Right atrium auricular region (tissue), 2 donors: ENCODE results near the gene NUDT8. TPM values are rescaled to one million over a fixed set of nuclear protein-coding genes. Genes with fewer than 3 reads are reported as not detected.

Experiments
- DNase-seq: peaks from one replicate; pipeline ENCODE4 v3.0.0-alpha.2; 2019; ENCODE audit warnings: low spot score
- H3K27ac ChIP-seq, 2 donors: fragments of 200-600 bp; sonication (generic); 1 replicate in 1 of 2; 2 replicates in 1 of 2; pipeline ENCODE4 v1.5.1; 2016 to 2019
- H3K27me3 ChIP-seq, 2 donors: fragments of 200-600 bp; sonication (generic); one replicate each; pipeline versions ENCODE4 v1.5.1 to v1.6.0; 2017 to 2019
- H3K36me3 ChIP-seq: fragments of 200-600 bp; sonication (generic); one replicate; pipeline ENCODE4 v1.5.1; 2016
- H3K4me1 ChIP-seq, 2 donors: fragments of 200-600 bp; sonication (generic); one replicate each; pipeline versions ENCODE4 v1.5.1 to v1.6.0; 2017 to 2019
- H3K4me3 ChIP-seq, 2 donors: fragments of 200-600 bp; sonication (generic); 1 replicate in 1 of 2; 2 replicates in 1 of 2; pipeline ENCODE4 v1.5.1; 2017 to 2019; ENCODE audit warnings: mild to moderate bottlenecking in 1 of 2, moderate library complexity in 1 of 2
- H3K9me3 ChIP-seq, 2 donors: fragments of 200-600 bp; sonication (generic); one replicate each; pipeline ENCODE4 v1.5.1; 2019
- total RNA-seq, 2 donors: library from RNA; depleted of rRNA; stranded (reverse); fragments of >200 nt; gene quantifications; one replicate each; pipeline ENCODE4 v1.1.0, GENCODE V29; 2016
- TF ChIP-seq, protein P1 (sequence below), 2 donors: fragments of 200-600 bp; sonication (generic); IDR thresholded peaks; one replicate each; pipeline ENCODE4 v1.5.1; 2019; ENCODE audit warnings: antibody characterized with exemption in 2 of 2

The NUDT8 gene
- total RNA-seq, 2 donors from 2014 or later: 29.8 to 78.6 TPM

GRCh38 chr11:67648140-67648795 is 18.5 kb upstream of the NUDT8 start:
- Histone ChIP-seq H3K27me3 (no peaks in the 10 kb centered on the region), H3K36me3 (no peaks in the 10 kb centered on the region), H3K9me3 (no peaks in the 10 kb centered on the region), H3K4me1 (no peaks in the 10 kb centered on the region), H3K27ac (no peak overlapping the region), H3K4me3 (no peak overlapping the region)
- DNase-seq: no peak
- TF ChIP-seq, protein P1, sequence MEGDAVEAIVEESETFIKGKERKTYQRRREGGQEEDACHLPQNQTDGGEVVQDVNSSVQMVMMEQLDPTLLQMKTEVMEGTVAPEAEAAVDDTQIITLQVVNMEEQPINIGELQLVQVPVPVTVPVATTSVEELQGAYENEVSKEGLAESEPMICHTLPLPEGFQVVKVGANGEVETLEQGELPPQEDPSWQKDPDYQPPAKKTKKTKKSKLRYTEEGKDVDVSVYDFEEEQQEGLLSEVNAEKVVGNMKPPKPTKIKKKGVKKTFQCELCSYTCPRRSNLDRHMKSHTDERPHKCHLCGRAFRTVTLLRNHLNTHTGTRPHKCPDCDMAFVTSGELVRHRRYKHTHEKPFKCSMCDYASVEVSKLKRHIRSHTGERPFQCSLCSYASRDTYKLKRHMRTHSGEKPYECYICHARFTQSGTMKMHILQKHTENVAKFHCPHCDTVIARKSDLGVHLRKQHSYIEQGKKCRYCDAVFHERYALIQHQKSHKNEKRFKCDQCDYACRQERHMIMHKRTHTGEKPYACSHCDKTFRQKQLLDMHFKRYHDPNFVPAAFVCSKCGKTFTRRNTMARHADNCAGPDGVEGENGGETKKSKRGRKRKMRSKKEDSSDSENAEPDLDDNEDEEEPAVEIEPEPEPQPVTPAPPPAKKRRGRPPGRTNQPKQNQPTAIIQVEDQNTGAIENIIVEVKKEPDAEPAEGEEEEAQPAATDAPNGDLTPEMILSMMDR (IDR thresholded peaks at IDR 0.05): no peak

DNA sequence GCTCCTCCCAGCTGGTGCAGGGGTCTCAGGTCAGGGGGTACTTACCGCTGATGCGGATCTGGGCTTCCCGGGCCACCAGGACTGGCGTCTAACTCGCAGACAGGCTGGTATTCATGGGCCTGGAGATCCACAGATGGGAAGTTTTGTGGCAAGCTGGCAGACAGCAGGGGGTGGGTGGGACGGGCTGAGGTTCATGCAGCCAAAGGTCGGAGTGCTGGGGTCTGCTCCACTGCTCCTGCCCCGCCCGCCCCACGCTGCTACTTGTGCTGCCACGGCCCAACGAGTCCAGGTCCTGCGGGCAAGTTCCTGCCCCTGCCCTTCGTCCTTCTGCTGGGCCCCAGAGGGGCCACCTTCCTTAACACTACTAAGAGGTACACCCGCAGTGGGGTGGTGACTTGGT is 17.7 kb upstream of the NUDT8 start:
- no peaks in the 10 kb centered on the region for H3K27me3 ChIP-seq
- H3K27ac ChIP-seq: no peak overlapping the region
- no peak overlapping the region for H3K4me3 ChIP-seq
- TF ChIP-seq, protein P1 (IDR thresholded peaks at IDR 0.05): no peak
- H3K4me1 ChIP-seq: no peaks in the 10 kb centered on the region
- no peaks in the 10 kb centered on the region for H3K36me3 ChIP-seq
- no peak for DNase-seq
- no peaks in the 10 kb centered on the region for H3K9me3 ChIP-seq

DNA sequence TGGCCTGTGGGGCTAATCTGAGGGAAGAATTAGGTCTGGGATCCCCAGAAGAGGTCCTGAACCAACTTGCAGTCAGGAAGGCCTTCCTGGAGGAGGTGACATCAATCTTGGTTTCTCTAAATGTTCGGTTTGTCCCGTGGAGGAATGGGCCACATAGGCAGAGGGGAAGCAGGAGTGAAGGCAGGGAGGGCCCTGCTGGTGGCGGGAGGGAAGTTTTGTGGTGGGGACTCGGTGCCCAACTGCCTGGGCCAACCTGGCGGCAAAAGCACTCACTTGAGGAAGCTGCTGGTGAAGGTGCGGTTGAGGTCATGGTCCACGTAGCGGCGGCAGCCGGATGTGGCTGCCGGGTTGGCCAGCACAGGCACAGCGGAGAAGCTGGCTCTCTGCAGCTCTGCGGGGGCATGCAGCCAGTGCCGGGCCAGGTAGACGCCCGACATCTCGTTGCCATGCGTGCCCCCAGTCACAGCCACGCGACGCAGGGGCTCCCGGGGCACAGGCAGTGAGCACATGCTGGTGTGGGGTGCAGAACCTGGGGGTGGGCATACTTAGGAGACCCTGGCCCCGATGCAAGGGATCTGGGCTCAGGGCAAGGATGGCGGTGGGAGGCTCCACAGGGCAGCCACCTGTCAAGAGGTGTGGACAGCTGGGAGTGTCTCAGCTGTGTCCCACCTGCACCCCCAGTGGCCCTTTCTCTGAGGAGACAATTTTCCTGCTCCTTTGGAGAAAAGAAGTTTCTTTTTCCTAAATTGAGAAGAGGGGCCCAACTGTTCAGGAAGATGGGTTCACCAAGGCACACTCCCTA is 17.0 kb upstream of the NUDT8 start:
- TF ChIP-seq, protein P1 (IDR thresholded peaks at IDR 0.05): no peak
- H3K27me3 ChIP-seq: no peaks in the 10 kb centered on the region
- no peak overlapping the region for H3K4me3 ChIP-seq
- no peaks in the 10 kb centered on the region for H3K36me3 ChIP-seq
- H3K4me1 ChIP-seq: no peaks in the 10 kb centered on the region
- H3K27ac ChIP-seq: no peak overlapping the region
- no peaks in the 10 kb centered on the region for H3K9me3 ChIP-seq
- no peak for DNase-seq

DNA sequence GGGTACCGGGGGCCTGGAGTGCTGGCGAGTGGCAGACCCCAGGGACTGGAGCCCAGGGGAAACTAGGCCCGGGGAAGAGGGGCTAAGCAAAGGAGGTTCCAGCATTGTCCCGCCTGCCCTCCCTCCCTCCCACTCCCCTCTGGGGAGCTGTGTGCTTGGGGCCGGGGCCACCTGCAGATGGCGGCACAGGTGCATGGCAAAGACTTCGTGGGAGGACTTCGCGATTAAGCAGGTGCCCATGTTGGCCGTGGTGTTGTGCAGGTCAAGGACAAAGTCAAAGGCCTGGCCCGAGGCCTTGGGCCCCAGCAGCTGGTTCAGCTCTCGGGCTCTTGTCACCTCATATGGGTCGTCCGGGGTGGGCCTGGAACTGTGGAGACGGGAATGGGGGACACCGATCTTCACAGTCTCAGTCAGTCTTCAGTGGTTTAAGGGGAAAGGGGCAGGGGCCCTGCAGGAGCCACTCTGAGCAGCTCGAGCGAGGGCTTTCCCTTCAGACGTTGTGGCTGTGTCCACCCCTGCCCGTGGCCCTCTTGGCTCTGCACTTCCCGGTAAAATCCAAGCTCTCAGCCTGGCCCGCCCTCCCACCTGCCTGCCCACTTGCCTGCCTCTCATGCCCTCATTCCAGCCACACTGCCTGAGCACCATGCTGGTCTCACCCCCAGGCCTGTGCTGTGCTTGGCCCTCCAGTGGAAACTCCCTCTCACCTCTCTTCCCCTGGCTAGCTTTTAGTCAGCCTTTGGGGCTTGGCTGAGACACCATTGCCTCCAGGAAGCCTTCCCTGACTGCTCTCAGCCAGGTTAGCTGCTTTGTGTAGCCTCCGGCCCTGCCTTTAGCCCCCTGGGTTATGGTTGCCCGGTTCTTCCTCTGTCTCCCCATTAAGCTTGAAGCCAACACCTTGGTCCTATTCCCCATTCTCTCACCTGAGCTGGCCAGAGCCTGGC is 16.1 kb upstream of the NUDT8 start:
- Histone ChIP-seq H3K4me3 (no peak overlapping the region), H3K9me3 (no peaks in the 10 kb centered on the region), H3K27ac (no peak overlapping the region), H3K4me1 (no peaks in the 10 kb centered on the region), H3K36me3 (no peaks in the 10 kb centered on the region), H3K27me3 (no peaks in the 10 kb centered on the region)
- no peak for DNase-seq
- TF ChIP-seq, protein P1 (IDR thresholded peaks at IDR 0.05): no peak

DNA sequence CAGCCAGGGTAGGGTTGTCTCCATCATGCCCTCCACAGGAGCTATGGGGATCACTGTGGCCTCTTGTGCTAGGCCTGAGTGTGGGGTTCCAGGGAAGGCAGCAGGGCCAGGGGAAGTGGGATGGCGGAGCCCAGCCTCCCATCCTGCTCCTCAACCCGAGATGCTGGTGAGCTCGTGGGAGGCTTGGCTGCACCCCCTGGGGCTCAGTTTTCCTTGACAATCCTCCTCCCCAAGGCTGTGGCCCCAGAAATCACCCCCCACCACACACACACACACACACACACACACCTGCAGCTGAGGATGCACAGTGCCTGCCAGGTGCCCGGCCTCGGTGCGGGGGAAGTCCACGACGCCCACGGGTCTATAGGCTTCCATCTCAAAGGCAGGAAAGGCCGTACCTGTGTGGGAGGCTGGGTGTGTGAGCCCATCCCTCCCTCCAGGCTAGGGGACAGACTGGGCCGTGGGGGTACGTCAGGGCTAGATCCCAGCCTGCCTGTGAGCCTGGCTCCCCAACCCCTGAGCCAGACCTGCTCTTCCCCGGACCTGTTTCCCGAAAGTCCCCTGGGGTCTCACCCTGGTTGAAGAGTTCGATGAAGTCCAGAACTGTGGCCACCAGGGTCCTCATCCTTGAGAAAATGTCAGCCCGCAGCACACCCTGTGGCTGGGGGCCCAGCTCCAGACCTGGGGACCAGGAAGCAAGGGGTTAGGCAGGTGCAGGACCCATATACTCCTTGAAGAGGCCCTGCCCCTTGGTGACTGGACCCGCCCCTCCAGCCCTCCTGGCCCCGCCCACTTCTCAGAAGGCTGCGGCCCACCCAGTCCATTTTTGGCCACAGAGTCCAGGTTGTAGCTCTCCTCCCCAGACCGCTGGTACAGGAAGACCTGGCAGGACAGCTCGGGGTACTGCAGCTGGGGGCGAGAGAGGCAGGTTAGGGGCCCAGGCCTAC is 15.0 kb upstream of the NUDT8 start:
- no peak for DNase-seq
- Histone ChIP-seq H3K27me3 (no peaks in the 10 kb centered on the region), H3K27ac (no peak overlapping the region), H3K4me3 (no peak overlapping the region), H3K9me3 (no peaks in the 10 kb centered on the region), H3K4me1 (no peaks in the 10 kb centered on the region), H3K36me3 (no peaks in the 10 kb centered on the region)
- TF ChIP-seq, protein P1 (IDR thresholded peaks at IDR 0.05): no peak
